GM19455 (cell line): Measurements from ENCODE around the gene ZNF816.
A peak's percentile ranks its signal among the peaks of the same experiment; 100 is the strongest.
"Not testable (repeated sequence)": the region's sequence is repeated elsewhere in the genome, so short reads cannot be mapped to it uniquely, and the experiment has no call there.

Source experiments
- ATAC-seq: cut with Tn5 transposase; IDR thresholded peaks from one replicate; pipeline ENCODE4 v1.9.1; 2021; ENCODE audit not compliant: unreplicated experiment

The ZNF816 gene

DNA sequence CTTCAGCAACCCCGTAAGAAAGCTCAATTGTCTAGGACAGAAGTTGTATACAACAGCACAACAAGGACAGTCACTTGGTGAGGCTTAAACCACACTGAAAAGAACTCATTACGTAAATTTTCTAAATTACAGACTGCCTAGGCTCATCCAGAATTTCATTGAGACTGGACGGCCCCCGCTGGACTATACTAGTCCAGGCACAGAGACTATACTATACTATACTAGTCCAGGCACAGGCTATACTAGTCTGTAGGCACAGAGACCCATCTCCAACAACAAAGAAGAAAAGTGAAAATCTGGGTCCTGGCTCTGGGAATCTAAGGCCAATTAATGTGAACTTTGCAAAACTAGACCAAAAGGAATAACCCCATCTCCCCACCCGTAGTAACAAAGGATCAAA is 700 bp downstream of the ZNF816 start:
- ATAC-seq, result no peak

DNA sequence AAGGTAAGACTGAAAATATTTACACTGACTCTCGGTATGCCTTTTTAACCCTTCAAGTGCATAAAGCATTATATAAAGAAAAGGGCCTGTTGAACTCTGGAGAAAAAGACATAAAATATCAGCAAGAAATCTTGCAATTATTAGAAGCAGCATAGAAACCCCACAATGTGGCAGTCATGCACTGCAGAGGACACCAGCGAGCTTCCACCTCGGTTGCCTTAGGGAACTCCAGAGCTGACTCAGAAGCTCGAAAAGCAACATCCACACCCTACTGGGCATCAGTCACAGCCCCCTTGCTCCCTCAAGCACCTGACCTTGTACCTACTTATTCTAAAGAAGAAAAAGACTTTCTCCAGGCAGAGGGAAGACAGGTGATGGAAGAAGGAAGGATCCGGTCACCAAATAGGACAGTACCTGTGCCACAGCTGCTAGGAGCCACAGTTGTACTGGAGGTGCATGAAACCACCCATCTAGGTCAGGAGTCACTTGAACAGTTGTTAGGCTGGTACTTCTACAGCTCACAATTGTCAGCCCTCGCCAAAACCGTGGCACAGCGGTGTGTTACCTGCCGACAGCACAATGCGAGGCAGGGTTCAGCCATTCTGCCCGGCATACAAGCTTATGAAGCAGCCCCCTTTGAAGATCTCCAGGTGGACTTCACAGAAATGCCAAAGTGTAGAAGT is 2.9 kb downstream of the ZNF816 start:
- no peak for ATAC-seq

DNA sequence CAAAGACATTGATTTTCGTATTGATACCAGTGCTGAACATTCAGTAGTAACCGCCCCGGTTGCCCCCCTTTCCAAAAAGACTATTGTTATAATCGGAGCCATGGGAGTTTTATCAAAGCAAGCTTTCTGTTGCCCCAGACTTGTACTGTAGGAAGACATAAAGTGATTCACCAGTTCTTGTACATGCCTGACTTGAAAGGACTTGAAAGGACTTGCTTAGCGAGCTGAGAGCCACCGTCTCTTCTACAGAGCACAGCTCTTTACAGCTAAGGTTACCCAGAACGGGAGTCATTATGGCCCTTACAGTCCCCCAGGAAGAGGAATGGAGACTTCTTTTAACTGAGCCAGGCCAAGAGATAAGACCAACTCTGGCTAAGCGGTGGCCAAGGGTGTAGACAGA is 5.1 kb downstream of the ZNF816 start:
- ATAC-seq, result no peak

DNA sequence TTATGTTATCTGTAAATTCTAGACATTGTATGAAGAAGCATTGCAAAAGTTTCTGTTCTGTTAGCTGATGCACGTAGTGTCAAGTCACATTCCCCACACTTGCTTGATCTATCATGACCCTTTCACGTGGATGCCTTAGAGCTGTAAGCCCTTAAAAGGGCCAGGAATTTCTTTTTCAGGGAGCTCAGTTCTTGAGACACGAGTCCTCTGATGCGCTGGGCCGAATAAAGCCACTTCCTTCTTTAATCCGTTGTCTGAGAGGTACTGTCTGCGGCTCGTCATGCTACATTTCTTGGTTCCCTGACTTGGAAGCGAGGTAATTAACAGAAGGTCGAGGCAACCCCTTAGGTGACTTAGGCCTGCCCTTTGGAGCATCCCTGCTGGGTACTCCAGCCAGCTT is 5.8 kb downstream of the ZNF816 start:
- ATAC-seq, result no peak

DNA sequence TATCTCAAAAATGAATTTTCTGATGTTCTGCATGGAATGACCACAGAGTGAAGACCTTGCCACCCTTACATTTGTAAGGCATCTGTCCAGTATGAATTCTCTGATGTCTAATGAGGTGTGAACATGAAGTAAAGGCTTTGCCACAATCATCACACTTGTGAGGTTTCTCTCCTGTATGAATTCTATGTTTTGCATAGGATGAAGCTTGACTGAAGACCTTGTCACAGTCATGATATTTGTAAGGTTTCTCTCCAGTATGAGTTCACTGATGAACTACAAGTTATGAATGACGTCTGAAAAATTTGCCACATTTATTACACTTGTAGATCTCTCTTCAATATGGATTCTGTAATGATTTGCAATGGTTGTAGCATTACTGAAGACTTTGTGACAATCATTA is 13.3 kb downstream of the ZNF816 start:
- ATAC-seq, result no peak

DNA sequence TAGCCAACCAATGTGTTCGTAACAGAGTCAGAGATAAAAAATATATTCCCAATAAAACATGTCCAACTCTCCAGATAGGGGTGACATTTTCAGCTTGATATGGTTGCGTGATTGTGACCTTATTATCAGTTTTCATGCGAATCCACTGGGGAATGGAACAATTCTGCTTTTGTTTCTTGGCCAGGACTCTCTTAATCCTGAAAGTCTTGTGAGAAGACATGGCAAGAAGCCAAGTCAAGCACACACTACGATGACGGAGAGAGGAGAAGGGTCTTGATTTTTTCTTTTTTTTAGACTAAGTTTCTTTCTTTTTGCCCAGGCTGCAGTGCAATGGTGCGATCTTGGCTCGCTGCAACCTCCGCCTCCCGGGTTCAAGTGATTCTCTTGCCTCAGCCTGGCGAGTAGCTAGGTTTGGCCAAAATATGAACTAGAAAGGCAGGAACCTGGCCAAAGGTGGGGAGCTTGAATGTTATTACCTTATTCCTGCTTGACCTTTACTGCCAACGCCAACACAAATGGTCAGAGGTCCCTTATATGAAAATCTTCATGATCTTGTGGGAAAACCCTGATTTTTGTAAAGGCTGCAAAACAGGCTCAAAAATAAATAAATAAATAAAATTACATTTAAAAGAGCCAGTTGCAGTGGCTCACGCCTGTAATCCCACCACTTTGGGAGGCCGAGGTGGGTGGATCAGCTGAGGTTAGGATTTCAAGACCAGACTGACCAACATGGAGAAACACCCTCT is 14.5 kb downstream of the ZNF816 start:
- ATAC-seq, result no peak

DNA sequence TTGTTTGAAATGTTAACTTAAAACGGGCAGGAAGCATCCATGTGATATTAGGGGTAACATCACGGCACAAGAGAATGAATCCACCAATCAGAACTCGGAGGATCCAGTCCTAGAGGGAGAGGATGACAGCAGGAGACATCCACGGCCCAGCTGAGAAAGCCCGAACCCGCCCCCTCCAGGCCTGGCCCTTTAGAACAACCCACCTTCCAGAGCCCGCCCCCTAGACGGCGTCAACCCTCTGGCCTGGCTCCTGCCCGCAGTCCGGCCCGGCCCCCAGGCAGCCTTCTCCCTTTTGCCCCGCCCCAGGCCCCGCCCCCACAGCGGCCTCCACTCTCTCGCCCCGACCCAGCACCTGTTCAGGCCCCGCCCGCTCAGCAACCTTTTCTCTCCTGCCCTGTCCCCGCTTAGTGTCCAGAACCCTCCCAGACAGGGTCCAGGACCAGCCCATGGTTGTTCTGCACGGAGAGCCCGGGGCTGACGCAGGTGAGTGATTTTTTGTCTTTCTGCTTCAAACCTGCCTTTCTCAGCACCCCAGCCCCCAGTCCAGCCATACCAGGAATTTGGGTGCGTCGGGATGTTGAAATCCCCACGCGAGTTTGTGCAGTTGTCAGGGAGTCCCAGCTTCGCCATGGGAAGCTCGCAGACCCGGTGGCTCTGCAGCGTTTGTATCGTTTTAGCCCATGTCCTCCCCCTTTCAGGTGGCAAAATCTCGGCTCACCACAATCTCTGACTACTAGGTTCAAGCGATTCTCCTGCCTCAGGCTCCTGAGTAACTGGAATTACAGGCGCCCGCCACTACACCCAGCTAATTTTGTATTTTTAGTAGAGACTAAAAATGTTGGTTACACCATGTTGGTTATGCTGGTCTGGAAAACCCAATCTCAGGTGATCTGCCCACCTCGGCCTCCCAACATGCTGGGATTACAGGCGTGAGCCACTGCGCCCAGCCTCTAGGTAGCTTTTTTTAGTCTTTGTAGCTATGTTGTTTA is 16.1 kb downstream of the ZNF816 start:
- ATAC-seq, result no peak

DNA sequence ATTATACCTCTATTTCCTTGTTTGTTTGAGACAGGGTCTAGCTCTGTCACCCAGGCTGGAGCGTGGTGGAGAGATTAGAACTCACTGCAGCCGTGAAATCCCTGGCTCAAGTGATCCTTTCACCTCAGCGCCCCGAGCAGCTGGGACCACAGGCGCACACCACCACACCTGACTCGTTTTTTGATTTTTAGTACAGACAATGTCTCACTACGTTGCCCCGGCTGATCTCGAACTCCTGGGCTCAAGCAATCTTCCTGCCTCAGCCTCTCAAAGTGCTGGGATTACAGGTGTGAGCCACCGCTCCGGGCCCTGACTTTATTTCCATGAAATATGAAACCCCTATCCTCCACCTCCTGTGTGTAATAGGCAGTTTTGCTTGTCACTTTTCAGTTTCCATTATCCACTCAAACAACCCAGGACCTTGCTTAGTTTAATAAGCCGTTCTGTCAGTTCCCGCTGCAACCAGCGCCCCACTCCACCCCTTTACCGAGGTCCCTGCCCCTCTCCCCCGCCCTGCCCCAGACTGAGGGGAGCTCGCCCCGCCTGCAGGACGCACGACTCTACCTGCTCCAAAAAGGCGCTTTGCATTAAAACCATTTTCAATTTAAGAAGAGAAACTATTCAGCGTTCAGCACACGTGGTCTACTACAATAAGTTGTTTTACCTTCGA is 16.9 kb downstream of the ZNF816 start:
- no peak for ATAC-seq

DNA sequence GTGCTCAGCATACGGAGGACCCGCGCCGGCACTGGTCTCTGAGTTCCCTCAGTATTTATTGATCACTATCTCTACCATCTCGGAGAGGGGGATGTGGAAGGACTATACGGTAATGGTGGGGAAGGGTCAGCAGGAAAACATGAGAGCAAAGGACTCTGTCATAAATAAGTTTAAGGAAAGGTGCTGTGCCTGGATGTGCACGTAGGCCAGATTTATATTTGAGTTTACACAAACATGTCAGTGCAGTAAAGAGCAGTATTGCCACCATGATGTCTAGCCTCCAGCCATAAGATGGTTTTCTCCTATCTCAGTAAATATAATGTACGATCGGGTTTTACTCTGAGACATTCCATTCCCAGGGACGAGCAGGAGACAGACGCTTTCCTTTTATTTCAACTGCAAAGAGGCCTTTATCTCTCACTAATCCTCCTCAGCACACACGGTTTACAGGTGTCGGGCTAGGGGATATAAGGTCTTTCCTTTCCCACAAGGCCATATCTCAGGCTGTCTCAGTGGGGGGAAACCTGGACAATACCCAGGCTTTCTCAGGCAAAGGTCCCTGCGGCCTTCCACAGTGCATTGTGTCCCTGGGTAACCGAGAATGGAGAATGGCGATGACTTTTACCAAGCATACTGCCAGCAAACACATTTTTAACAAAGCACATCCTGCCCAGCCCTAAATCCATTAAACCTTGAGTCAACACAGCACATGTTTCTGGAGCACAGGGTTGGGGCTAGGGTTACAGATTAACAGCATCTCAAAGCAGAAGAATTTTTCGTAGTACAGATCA is 17.8 kb downstream of the ZNF816 start:
- not testable (repeated sequence) for ATAC-seq

DNA sequence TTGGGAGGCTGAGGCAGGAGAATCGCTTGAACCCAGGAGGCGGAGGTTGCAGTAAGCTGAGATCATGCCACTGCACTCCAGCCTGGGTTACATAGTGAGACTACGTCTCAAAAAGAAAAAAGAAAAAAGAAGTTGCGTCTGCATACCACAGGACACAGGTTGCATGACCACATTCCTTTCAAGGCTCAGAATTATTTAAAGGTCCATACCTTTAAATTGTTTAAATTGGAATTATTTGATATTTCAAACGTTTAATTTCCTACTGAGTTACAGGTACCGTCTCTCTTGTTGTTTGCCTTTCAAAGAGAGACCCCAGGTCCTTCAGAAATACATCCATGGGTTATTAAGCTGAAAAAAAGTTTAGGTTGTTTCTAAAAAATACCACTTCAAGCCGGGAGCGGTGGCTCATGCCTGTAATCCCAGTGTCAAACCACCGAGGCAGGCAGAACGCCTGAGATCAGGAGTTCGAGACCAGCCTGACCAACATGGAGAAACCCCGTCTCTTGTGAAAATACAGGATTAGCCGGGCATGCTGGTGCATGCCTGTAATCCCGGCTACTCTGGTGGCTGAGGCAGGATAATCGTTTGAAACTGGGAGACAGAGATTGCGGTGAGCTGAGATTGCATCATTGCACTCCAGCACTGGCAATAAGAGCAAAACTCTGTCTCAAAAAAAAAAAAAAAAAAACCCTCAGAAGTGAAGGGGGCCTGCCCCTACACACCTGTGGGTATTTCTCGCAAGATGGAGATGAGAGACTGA is 18.6 kb downstream of the ZNF816 start:
- no peak for ATAC-seq

DNA sequence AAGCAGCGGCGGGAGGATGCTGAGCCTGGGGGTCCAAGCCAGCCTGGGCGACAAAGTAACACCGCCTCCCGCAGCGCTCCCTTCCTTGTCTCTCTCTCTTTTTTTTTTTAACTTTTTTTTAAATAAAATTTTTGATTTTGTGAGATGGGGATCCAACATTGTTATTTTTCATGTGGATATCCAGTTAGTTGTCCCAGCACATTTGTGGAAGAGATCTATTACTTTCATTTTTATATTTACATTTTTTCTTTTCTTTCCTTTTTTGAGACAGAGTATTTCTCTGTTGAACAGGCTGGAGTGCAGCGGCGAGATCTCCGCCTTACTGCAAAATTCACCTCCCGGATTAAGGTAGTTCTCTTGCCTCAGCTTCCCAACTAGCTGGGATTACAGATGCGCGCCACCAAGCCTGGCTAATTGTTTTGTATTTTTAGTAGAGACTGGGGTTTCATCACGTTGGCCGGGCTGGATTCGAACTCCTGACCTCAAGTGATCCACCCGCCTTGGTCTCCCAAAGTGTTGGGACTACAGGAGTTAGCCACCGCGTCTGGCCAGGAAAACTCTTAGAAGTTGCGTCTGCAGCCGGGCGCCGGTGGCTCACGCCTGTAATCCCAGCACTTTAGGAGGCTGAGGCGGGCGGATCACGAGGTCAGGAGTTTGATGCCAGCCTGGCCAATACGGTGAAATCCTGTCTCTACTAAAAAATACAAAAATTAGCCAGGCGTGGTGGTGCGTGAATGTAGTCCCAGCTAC is 19.4 kb downstream of the ZNF816 start:
- ATAC-seq, result no peak

DNA sequence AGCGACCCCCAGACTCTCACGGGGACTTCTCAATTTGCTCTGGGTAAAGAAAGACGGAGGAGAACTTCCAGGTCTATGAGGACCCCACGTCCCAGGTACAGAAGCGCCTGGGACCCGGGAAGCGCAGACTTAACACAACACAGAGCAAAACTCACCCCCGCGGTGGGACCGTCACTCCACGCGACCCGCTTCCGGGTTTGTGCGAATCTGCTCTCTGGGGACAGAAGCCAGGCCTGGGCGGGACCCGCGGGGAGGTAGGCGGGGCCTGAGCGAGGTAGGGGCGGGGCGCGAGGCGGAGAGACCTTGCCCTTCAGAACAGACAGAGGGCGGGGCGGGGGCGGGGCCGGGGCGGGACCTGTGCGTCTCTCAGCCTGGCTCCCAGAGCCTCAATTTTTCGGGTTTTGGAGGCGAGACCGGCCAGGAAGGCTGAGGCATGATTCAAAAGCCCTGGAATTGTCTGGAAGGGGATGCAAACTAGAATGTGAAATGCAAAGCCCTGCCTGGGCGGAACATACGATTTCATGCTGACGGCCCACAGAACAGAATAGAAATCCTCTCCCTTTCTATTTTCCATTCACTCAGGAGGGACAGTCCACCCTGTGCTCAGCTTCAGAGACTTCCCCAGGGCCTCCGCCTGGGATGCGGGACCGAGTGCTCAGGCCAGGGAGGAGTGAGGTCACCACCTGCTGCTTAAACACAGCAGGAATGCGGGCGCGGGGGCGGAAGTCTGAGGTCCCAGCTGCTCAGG is 20.1 kb downstream of the ZNF816 start:
- ATAC-seq, result peak; percentile 88

DNA sequence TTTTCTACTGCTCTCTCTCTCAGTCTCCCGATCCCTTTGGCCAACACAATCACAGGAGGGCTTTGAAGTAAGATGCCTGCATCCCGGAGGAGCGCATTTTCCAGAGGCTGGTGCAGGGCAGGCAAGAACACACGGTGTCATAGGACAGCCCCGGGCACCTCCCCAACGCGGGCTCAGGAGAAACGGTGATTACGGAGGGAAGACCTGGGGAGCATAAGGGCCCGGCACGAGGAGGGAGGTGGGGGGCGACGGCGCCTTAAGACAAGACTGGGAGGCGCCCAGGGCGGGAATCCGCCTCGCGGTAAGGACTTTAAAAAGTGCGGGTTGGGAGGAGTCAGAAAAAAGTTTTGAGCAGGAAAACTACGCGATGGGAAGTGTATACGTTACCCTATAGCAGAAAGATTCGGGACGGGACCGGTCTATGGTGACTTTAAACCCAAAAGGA is 20.7 kb downstream of the ZNF816 start:
- peak; percentile 29 for ATAC-seq

DNA sequence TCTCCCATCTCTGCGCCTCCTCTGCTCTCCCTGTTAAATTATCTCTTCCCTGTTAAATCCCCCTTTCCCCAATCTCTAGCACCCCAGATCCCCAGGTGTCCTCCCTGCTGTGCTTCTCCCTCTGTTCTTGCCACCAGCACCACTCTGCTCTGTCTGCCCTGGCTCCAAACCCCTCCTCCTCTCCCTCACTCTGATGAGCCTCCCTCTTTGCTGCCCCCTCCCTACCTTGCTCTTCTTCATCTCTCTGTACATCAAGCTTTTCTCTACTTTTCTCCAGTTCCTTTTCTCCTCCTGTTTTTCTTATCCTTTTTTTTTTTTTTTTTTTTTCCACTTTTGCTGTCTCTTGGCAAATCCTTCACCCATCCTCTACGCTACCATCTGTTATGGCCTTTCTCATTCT is 21.2 kb downstream of the ZNF816 start:
- not testable (repeated sequence) for ATAC-seq

DNA sequence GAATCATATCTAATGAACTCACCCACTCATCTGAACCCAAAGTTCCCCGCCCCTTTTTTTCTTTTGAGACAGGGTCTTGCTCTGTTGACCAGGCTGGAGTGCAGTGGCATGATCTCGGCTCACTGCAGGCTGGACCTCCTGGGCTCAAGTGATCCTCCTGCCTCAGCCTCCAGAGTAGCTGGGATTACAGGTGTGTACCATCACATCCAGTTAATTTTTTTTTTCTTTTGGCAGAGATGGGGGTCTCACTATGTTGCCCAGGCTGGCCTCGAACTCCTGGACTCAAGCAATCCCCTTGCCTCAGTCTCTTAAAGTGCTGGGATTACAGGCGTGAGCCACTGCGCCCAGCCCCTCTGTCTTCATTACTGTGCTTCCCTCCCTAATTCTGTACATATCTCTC is 21.8 kb downstream of the ZNF816 start:
- not testable (repeated sequence) for ATAC-seq

DNA sequence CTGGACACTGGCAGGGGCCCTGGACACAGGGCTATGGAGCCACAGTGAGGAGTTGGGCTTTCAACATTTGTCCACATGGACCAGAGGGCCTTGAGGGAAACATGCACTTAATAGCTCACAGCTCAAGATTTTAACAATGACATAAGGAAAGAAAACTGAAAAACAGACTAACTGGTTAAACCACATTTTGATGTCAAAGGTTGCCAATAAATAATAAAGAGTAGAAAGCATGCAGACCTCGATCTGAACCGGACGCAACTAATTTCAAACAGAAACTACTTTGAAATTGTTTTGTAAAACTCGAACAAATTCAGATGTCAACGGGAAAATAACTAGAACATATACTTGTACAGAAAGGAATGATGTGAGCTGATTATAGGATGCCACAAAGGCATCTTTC is 23.9 kb downstream of the ZNF816 start:
- ATAC-seq, result no peak

DNA sequence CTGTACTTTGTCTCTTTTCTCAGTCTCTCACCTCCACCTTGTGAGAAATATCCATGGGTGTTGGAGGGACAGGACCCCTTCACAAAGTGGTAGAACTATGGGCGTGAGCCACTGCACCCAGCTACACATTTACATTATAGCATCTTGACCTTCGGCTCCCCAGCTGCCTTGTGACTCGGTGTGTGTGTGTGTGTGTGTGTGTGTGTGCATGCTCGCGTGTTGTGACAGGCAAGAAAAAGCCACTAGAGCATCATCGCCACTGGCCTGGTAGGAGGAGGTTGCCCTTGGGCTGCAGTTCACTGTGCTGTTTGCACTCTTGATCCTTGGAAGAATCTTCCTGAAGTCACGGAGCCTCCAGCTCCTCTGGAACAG is 25.7 kb downstream of the ZNF816 start:
- ATAC-seq, result no peak
